ENCODE results near the gene CEP350.

Gene CEP350

GRCh38 chr1:179968284-179968993, 13.8 kb downstream of the CEP350 start:
- H4K20me1 ChIP-seq (ENCODE audit: insufficient read depth): peaks cover 7% of the 10 kb centered on the region; the same call in 1 of the 2 replicates
- peaks cover 96% of the 10 kb centered on the region for H3K79me2 ChIP-seq (ENCODE audit: insufficient read depth, low read depth)
- H3K4me2 ChIP-seq: no peak overlapping the region
- no peaks in the 10 kb centered on the region for H3K27me3 ChIP-seq (ENCODE audit: insufficient read depth, low read depth)
- H2AFZ ChIP-seq (ENCODE audit: low read depth): no peak overlapping the region
- no peak overlapping the region for H3K4me3 ChIP-seq (IDR thresholded peaks at IDR 0.05; ENCODE audit: insufficient read depth, low read depth, low read length)
- peaks cover 5% of the 10 kb centered on the region; the same call in 1 of the 2 replicates for H3K36me3 ChIP-seq (ENCODE audit: insufficient read depth)
- no peak overlapping the region for H3K27ac ChIP-seq
- TF ChIP-seq, protein P1, sequence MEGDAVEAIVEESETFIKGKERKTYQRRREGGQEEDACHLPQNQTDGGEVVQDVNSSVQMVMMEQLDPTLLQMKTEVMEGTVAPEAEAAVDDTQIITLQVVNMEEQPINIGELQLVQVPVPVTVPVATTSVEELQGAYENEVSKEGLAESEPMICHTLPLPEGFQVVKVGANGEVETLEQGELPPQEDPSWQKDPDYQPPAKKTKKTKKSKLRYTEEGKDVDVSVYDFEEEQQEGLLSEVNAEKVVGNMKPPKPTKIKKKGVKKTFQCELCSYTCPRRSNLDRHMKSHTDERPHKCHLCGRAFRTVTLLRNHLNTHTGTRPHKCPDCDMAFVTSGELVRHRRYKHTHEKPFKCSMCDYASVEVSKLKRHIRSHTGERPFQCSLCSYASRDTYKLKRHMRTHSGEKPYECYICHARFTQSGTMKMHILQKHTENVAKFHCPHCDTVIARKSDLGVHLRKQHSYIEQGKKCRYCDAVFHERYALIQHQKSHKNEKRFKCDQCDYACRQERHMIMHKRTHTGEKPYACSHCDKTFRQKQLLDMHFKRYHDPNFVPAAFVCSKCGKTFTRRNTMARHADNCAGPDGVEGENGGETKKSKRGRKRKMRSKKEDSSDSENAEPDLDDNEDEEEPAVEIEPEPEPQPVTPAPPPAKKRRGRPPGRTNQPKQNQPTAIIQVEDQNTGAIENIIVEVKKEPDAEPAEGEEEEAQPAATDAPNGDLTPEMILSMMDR (conservative IDR thresholded peaks at IDR 0.05; ENCODE audit: low read depth, low read length): no peak
- H3K4me1 ChIP-seq (ENCODE audit: low read depth, poor library complexity, severe bottlenecking): peaks cover 41% of the 10 kb centered on the region
- H3K9ac ChIP-seq: no peak overlapping the region

DNA sequence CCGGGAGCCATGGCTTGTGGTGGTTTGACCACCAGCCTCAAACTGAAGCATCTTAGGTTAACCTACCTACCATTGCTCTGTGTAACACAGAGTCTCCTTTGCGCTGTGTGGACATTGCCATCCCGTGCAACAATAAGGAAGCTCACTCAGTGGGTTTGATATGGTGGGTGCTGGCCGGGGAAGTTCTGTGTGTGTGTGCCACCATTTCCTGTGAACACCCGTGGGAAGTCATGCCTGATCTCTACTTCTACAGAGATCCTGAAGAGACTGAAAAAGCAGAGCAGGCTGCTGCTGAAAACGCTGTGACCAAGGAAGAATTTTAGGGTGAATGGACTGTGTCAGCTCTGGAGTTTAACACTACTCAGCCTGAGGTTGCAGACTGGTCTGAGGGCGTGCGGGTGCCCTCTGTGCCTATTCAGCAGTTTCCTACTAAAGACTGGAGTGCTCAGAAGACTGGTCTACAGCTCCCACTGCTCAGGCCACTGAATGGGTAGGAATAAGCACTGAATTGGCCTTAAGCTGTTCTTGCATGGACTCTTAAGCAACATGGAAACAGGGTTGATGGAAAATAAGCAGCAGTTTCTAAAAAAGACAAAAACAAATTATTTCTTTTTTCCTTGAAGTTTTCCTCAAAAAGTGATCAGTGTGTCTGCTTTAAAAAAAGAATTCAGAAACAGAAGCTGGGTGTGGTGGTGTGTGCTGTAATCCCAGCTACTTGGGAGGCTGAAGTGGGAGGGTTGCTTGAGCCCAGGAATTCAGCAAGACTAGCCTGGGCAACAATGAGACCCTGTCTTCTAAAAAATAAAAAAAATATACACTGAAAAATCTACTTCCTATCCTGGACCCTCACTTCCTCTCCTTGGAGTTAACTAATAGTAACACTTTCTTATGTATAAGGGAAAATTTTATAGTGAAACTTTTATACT, 14.6 kb downstream of the CEP350 start:
- H4K20me1 ChIP-seq (ENCODE audit: insufficient read depth): peaks cover 3% of the 10 kb centered on the region; the same call in 1 of the 2 replicates

DNA sequence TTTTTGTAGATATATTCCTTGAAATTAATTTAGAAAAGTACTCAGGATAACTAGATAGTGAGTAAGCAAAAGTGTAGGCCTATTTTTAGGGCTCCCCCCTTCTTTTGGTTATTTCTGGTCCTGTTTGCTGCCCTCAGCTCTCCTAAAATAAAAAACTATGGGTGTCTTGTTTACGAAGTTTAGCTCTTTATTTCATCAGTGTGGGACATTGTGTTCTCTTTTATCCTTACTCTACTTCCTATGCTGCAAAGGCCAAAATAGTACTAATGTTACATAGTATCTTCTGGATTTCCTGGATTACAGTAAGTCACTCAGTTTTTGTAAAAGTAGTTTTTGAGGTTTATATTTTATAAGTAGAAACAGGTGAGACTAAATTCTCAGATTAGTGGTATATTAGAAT, 15.4 kb downstream of the CEP350 start:
- no peak overlapping the region for H3K4me3 ChIP-seq (IDR thresholded peaks at IDR 0.05; ENCODE audit: insufficient read depth, low read depth, low read length)
- no peak overlapping the region for H3K9ac ChIP-seq
- peaks cover 34% of the 10 kb centered on the region for H3K4me1 ChIP-seq (ENCODE audit: low read depth, poor library complexity, severe bottlenecking)
- H3K27ac ChIP-seq: no peak overlapping the region
- no peak overlapping the region for H2AFZ ChIP-seq (ENCODE audit: low read depth)
- H3K36me3 ChIP-seq (ENCODE audit: insufficient read depth): peaks cover 5% of the 10 kb centered on the region; the same call in 1 of the 2 replicates
- TF ChIP-seq, protein P1 (conservative IDR thresholded peaks at IDR 0.05; ENCODE audit: low read depth, low read length): no peak
- 0 out of 2 replicates have a peak, but pooled peaks cover 3% of the 10 kb centered on the region for H4K20me1 ChIP-seq (ENCODE audit: insufficient read depth)
- H3K27me3 ChIP-seq (ENCODE audit: insufficient read depth, low read depth): no peaks in the 10 kb centered on the region
- peak overlapping the region; percentile 2; the same call in 1 of the 2 replicates for H3K4me2 ChIP-seq
- H3K79me2 ChIP-seq (ENCODE audit: insufficient read depth, low read depth): peaks cover 96% of the 10 kb centered on the region

More for the DNA sequence above, 14.6 kb downstream of the CEP350 start:
- H3K4me1 ChIP-seq (ENCODE audit: low read depth, poor library complexity, severe bottlenecking): peaks cover 41% of the 10 kb centered on the region
- H2AFZ ChIP-seq (ENCODE audit: low read depth): no peak overlapping the region
- TF ChIP-seq, protein P1 (conservative IDR thresholded peaks at IDR 0.05; ENCODE audit: low read depth, low read length): no peak
- peak overlapping the region; percentile 2; the same call in 1 of the 2 replicates for H3K4me2 ChIP-seq
- no peaks in the 10 kb centered on the region for H3K27me3 ChIP-seq (ENCODE audit: insufficient read depth, low read depth)
- H3K9ac ChIP-seq: no peak overlapping the region
- H3K36me3 ChIP-seq (ENCODE audit: insufficient read depth): peaks cover 5% of the 10 kb centered on the region; the same call in 1 of the 2 replicates
- H3K4me3 ChIP-seq (IDR thresholded peaks at IDR 0.05; ENCODE audit: insufficient read depth, low read depth, low read length): no peak overlapping the region
- no peak overlapping the region for H3K27ac ChIP-seq
- H3K79me2 ChIP-seq (ENCODE audit: insufficient read depth, low read depth): peaks cover 96% of the 10 kb centered on the region

- Histone ChIP-seq H3K4me1 (ENCODE audit: low read depth, poor library complexity, severe bottlenecking) (peaks cover 33% of the 10 kb centered on the region), H4K20me1 (ENCODE audit: insufficient read depth) (0 out of 2 replicates have a peak, but pooled peaks cover 3% of the 10 kb centered on the region), H3K4me3 (IDR thresholded peaks at IDR 0.05; ENCODE audit: insufficient read depth, low read depth, low read length) (no peak overlapping the region), H3K9ac (no peak overlapping the region), H3K36me3 (ENCODE audit: insufficient read depth) (peaks cover 5% of the 10 kb centered on the region; the same call in 1 of the 2 replicates), H3K4me2 (no peak overlapping the region), H2AFZ (ENCODE audit: low read depth) (no peak overlapping the region), H3K27ac (no peak overlapping the region), H3K79me2 (ENCODE audit: insufficient read depth, low read depth) (peaks cover 96% of the 10 kb centered on the region), H3K27me3 (ENCODE audit: insufficient read depth, low read depth) (no peaks in the 10 kb centered on the region)
- TF ChIP-seq, protein P1 (conservative IDR thresholded peaks at IDR 0.05; ENCODE audit: low read depth, low read length): no peak
These were observed 17.2 kb downstream of the CEP350 start for GRCh38 chr1:179971563-179972496.

Data from KMS-11 (cell line).